Measurements from ENCODE around the gene ONECUT3. TPM values are rescaled to one million over a fixed set of nuclear protein-coding genes. Genes with fewer than 3 reads are reported as not detected.

Gene ONECUT3
- total RNA-seq, 1 donor = not detected

DNA sequence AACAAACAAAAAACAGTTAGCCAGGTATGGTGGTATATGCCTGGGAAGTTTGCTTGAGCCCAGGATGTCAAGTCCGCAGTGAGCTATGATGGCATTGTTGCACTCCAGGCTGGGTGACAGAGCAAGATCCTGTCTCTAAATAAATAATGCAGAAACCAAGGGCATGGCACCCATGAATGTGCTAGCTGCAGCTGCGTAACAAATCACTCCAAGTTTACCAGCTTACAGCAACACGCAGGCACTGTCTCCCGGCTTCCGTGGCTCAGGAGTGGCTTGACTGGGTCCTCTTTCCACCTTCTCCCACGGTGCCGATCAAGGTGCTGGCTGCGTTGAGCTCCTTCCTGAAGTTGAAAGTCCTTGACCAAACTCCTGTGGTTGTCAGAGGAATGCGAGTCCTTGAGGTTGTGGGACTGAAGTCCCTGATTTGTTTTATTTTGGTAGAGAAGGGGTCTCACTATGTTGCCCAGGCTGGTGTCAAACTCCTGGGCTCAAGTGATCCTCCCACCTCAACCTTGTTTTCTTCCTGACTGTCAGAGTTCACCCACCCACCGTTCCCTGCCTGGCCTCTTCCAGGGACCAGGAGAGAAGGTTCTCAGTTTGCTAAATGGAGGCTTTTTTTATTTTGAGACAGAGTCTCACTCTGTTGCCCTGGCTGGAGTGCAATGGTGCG is 13.2 kb upstream of the ONECUT3 start:
- DNase-seq (ENCODE audit: insufficient read length, low spot score, missing footprints) = peak; percentile 67
- no peak for TF ChIP-seq CTCF (IDR thresholded peaks at IDR 0.05; ENCODE audit: extremely low read depth, low read depth, low read length)
- Histone ChIP-seq H3K27ac (ENCODE audit: low read depth, low read length) (no peak overlapping the region), H3K4me1 (ENCODE audit: insufficient read depth, low read length) (no peaks in the 10 kb centered on the region), H3K27me3 (ENCODE audit: insufficient read depth, low read length) (peaks cover 12% of the 10 kb centered on the region), H3K79me2 (ENCODE audit: insufficient read depth, low read length) (no peaks in the 10 kb centered on the region), H2AFZ (ENCODE audit: low read length) (no peak overlapping the region), H3K4me3 (ENCODE audit: insufficient read depth, low read length) (no peak overlapping the region), H3K9me3 (ENCODE audit: low read depth, low read length) (peaks cover 4% of the 10 kb centered on the region), H3K36me3 (ENCODE audit: insufficient read depth, low read length) (no peaks in the 10 kb centered on the region), H4K20me1 (ENCODE audit: insufficient read depth, low read length) (no peaks in the 10 kb centered on the region), H3K4me2 (ENCODE audit: insufficient read depth, low read length) (no peak overlapping the region)

- Histone ChIP-seq H4K20me1 (ENCODE audit: insufficient read depth, low read length) (peaks cover 4% of the 10 kb centered on the region), H3K79me2 (ENCODE audit: insufficient read depth, low read length) (no peaks in the 10 kb centered on the region), H3K27me3 (ENCODE audit: insufficient read depth, low read length) (peaks cover 26% of the 10 kb centered on the region), H2AFZ (ENCODE audit: low read length) (no peak overlapping the region), H3K4me3 (ENCODE audit: insufficient read depth, low read length) (no peak overlapping the region), H3K27ac (ENCODE audit: low read depth, low read length) (no peak overlapping the region), H3K9me3 (ENCODE audit: low read depth, low read length) (peaks cover 4% of the 10 kb centered on the region), H3K4me2 (ENCODE audit: insufficient read depth, low read length) (no peak overlapping the region), H3K36me3 (ENCODE audit: insufficient read depth, low read length) (no peaks in the 10 kb centered on the region), H3K4me1 (ENCODE audit: insufficient read depth, low read length) (peaks cover 13% of the 10 kb centered on the region)
- DNase-seq (ENCODE audit: insufficient read length, low spot score, missing footprints) = no peak
- TF ChIP-seq CTCF (IDR thresholded peaks at IDR 0.05; ENCODE audit: extremely low read depth, low read depth, low read length) = no peak
These were observed 10.2 kb upstream of the ONECUT3 start for GRCh38 chr19:1742989-1743696.

DNA sequence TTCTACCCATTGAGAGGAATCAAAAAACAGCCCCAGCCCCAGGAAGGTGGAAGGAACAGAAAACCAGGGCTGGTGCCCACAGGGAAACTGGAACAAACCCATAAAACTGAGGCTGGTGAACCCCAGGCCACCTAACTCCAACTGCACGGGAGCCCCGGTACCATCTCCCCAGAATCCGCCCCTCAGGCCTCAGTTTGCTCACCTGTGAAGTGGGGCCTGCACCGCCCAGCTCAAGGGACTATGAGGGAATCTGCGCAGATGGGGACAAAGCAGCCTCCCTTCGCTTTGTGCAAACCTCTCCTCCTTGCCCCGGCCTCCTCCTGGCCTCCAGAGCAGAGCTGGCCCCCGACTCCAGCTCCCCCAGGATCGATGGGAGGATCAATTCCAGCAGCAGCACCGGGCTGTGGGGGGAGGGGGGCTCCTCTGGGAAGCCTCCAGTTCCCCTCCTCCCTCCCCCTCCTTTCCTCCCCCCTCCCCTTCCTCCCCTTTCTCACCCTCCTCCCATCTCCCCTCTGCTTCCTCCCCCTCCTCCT is 9.1 kb upstream of the ONECUT3 start:
- H3K79me2 ChIP-seq (ENCODE audit: insufficient read depth, low read length) = no peaks in the 10 kb centered on the region

More for the DNA sequence above, 9.1 kb upstream of the ONECUT3 start:
- Histone ChIP-seq H3K4me3 (ENCODE audit: insufficient read depth, low read length) (no peak overlapping the region), H4K20me1 (ENCODE audit: insufficient read depth, low read length) (peaks cover 4% of the 10 kb centered on the region), H3K4me1 (ENCODE audit: insufficient read depth, low read length) (peaks cover 13% of the 10 kb centered on the region), H3K27ac (ENCODE audit: low read depth, low read length) (no peak overlapping the region), H3K27me3 (ENCODE audit: insufficient read depth, low read length) (peaks cover 37% of the 10 kb centered on the region), H3K36me3 (ENCODE audit: insufficient read depth, low read length) (no peaks in the 10 kb centered on the region), H2AFZ (ENCODE audit: low read length) (no peak overlapping the region), H3K4me2 (ENCODE audit: insufficient read depth, low read length) (no peak overlapping the region), H3K9me3 (ENCODE audit: low read depth, low read length) (peaks cover 4% of the 10 kb centered on the region)
- no peak for TF ChIP-seq CTCF (IDR thresholded peaks at IDR 0.05; ENCODE audit: extremely low read depth, low read depth, low read length)
- no peak for DNase-seq (ENCODE audit: insufficient read length, low spot score, missing footprints)

Data from osteoblast (primary cell).